Measurements from ENCODE around the gene MFSD2B. TPM values are rescaled to one million over a fixed set of nuclear protein-coding genes. Genes with fewer than 3 reads are reported as not detected.

MFSD2B gene
- total RNA-seq, 2 donors from 2014 or later = not detected

DNA sequence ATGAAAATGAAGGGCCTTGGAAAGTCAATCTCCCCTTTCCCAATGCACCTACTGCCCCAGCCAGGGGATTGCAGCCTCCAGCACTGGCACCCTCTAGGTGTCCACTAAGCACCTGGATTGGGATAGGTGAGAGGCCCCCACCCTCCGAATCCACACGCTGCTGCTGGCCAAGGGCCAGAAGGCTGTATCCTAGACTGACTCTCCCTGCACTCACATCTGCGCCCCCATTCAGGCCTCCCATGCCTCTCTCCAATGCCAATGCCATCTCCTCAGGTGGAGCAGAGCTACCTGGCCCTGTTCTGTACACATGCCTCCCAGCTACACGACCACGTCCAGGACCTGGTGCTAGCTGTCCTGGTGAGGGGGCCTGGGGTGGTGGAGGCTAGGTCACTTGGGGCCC lies 9.8 kb downstream of the MFSD2B start:
- H3K4me3 ChIP-seq = no peak overlapping the region
- H3K36me3 ChIP-seq (replicated peaks in 1 of 2; ENCODE audit: insufficient read depth in 1 of 2, low read depth in 2 of 2) = no peaks in the 10 kb centered on the region
- ATAC-seq = no peak
- no peak overlapping the region for H3K27ac ChIP-seq
- WGBS, 2 donors = 77 to 100% methylated on average over 1 to 5 of the region's 5 CpGs
- no peak for DNase-seq
- TF ChIP-seq POLR2A (IDR thresholded peaks at IDR 0.05) = no peak
- TF ChIP-seq, protein P1, sequence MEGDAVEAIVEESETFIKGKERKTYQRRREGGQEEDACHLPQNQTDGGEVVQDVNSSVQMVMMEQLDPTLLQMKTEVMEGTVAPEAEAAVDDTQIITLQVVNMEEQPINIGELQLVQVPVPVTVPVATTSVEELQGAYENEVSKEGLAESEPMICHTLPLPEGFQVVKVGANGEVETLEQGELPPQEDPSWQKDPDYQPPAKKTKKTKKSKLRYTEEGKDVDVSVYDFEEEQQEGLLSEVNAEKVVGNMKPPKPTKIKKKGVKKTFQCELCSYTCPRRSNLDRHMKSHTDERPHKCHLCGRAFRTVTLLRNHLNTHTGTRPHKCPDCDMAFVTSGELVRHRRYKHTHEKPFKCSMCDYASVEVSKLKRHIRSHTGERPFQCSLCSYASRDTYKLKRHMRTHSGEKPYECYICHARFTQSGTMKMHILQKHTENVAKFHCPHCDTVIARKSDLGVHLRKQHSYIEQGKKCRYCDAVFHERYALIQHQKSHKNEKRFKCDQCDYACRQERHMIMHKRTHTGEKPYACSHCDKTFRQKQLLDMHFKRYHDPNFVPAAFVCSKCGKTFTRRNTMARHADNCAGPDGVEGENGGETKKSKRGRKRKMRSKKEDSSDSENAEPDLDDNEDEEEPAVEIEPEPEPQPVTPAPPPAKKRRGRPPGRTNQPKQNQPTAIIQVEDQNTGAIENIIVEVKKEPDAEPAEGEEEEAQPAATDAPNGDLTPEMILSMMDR (IDR thresholded peaks at IDR 0.05) = no peak
- no peaks in the 10 kb centered on the region for H3K27me3 ChIP-seq
- no peaks in the 10 kb centered on the region for H3K9me3 ChIP-seq
- H3K4me1 ChIP-seq = no peaks in the 10 kb centered on the region
- intact Hi-C loops (cut with DNase I) = no loop called here

DNA sequence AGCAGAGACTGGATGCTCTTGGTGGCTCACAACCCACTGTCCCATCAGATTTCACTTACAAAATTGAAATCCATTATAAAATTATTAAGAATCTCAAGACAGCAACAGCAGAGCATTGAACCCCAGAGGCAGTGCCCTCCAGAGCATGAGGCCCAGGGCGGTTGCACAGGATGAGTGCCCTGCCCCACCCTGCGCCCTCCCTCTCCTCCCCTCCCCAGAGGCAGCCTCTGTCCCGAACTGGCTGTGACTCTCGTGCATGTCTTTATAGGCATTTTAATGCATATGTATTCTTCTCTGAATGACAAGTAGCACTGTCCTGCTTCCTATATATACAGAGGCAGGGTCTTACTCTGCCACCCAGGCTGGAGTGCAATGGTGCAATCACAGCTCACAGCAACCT lies 10.4 kb downstream of the MFSD2B start:
- no peak overlapping the region for H3K27ac ChIP-seq
- no peaks in the 10 kb centered on the region for H3K27me3 ChIP-seq
- no peak overlapping the region for H3K4me3 ChIP-seq
- no peaks in the 10 kb centered on the region for H3K4me1 ChIP-seq
- intact Hi-C loops (cut with DNase I) = no loop called here
- H3K36me3 ChIP-seq (replicated peaks in 1 of 2; ENCODE audit: insufficient read depth in 1 of 2, low read depth in 2 of 2) = no peaks in the 10 kb centered on the region
- ATAC-seq (no peak), DNase-seq (no peak)
- 74 to 90% methylated on average over 4 of the region's 4 CpGs for WGBS, 2 donors
- no peak for TF ChIP-seq POLR2A (IDR thresholded peaks at IDR 0.05)
- TF ChIP-seq, protein P1 (IDR thresholded peaks at IDR 0.05) = no peak
- H3K9me3 ChIP-seq = no peaks in the 10 kb centered on the region

DNA sequence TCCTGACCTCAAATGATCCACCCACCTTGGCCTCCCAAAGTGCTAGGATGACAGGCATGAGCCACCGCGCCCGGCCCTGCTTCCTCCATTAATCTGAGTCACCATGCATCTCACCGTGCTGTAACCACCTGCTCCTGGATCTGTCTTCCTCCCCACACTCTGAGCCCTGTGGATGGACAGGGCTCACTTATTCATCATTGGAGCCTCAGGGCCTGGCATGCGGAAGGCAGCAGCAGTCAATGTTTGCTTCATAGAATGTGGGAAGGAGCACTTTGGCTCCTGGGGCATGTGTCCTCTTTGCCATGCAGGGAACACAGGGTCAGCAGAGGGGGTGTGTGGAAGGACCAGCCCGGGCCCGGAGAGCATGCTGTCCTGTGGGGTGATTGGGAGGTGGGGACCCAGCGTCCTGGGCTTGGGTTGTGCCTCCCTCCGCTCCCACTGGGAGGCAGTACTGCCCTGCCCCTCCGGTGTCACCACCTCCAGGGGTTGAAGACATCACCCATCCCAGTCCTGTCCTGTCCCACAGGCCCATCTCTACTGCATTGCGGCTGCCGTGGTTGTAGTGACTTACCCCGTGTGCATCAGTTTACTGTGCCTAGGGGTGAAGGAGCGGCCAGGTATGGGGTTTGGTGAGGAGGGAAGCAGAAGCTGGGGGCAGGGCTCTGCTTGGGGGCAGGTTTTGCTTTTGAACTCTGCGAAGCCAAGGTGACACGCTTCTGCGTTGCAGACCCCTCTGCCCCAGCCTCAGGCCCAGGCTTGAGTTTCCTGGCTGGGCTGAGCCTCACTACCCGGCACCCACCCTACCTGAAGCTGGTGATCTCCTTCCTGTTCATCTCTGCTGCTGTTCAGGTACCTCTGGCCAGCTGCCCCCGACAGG lies 11.5 kb downstream of the MFSD2B start:
- H3K4me3 ChIP-seq = no peak overlapping the region
- DNase-seq (peak in 3 of 4 donors; percentile 10 to 44 (median 16)), ATAC-seq (peak; percentile 32)
- no peak for TF ChIP-seq POLR2A (IDR thresholded peaks at IDR 0.05)
- TF ChIP-seq, protein P1 (IDR thresholded peaks at IDR 0.05) = peak in 4 of 7 experiments; percentile 30 to 57 (median 32)
- H3K27ac ChIP-seq = no peak overlapping the region
- no peaks in the 10 kb centered on the region for H3K4me1 ChIP-seq
- no peaks in the 10 kb centered on the region for H3K36me3 ChIP-seq (replicated peaks in 1 of 2; ENCODE audit: insufficient read depth in 1 of 2, low read depth in 2 of 2)
- WGBS, 2 donors = 67 to 78% methylated on average over 14 to 19 of the region's 19 CpGs
- no peaks in the 10 kb centered on the region for H3K27me3 ChIP-seq
- intact Hi-C loops (cut with DNase I) = no loop called here
- no peaks in the 10 kb centered on the region for H3K9me3 ChIP-seq

DNA sequence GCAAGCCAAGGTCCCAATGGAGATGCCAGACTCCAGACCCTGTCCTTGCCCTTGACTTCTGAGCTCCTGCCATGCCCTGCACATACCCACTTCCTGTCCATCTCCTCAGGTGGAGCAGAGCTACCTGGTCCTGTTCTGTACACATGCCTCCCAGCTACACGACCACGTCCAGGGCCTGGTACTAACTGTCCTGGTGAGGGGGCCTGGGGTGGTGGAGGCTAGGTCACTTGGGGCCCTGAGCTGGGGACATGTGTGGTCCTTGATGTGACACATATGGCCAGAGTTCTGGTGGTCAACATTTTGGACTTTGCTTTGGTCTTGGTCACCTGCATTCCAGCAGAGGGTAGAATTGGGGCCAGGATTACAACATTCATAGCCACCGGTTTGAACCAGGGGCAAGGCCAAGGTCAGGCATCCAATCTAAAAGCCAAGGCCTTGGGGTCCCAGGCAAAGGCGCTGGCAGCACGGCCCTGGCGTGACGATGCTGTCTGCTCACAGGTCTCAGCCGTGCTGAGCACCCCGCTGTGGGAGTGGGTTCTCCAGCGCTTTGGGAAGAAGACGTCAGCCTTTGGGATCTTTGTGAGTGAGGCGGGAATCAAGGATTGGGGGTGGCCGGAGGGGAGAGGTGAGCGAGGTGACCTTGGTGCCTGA lies 12.6 kb downstream of the MFSD2B start:
- TF ChIP-seq POLR2A (IDR thresholded peaks at IDR 0.05) = no peak
- TF ChIP-seq, protein P1 (IDR thresholded peaks at IDR 0.05) = no peak
- 81 to 91% methylated on average over 8 to 14 of the region's 14 CpGs for WGBS, 2 donors
- DNase-seq = no peak

More for the DNA sequence above, 12.6 kb downstream of the MFSD2B start:
- H3K27ac ChIP-seq = no peak overlapping the region
- ATAC-seq = no peak
- H3K27me3 ChIP-seq = no peaks in the 10 kb centered on the region
- H3K4me3 ChIP-seq = no peak overlapping the region
- intact Hi-C loops (cut with DNase I) = no loop called here
- H3K36me3 ChIP-seq (replicated peaks in 1 of 2; ENCODE audit: insufficient read depth in 1 of 2, low read depth in 2 of 2) = no peaks in the 10 kb centered on the region
- no peaks in the 10 kb centered on the region for H3K4me1 ChIP-seq
- H3K9me3 ChIP-seq = no peaks in the 10 kb centered on the region
